Natural killer cell (primary cell): ENCODE results near the gene LRRN2. TPM values are rescaled to one million over a fixed set of nuclear protein-coding genes. Genes with fewer than 3 reads are reported as not detected.
A peak's percentile ranks its signal among the peaks of the same experiment; 100 is the strongest.

Experiments used
- ATAC-seq, 3 donors: fragments of 150-1000 bp in 2 of 3; fragments of 200-7000 bp in 1 of 3; cut with Tn5 transposase; 1 replicate in 1 of 3; 2 replicates in 2 of 3; pipeline ENCODE4 v1.10.0; 2021; ENCODE audit warnings: mild to moderate bottlenecking in 2 of 3, moderate library complexity in 2 of 3
- DNase-seq, 2 donors: peaks; one replicate each; pipeline versions ENCODE4 v3.0.0 to v3.0.0-alpha.2; 2013 to 2021; ENCODE audit warnings: mixed read lengths in 1 of 2
- H3K27ac ChIP-seq: one replicate; pipeline ENCODE4 v1.5.1; 2013; ENCODE audit warnings: mild to moderate bottlenecking, low read length
- H3K27me3 ChIP-seq: one replicate; pipeline ENCODE4 v1.6.1; 2013; ENCODE audit warnings: low read length; ENCODE audit not compliant: control insufficient read depth, insufficient read depth
- H3K36me3 ChIP-seq: one replicate; pipeline ENCODE4 v1.6.1; 2013; ENCODE audit warnings: low read length; ENCODE audit not compliant: control insufficient read depth, insufficient read depth
- H3K4me1 ChIP-seq: one replicate; pipeline ENCODE4 v1.6.1; 2013; ENCODE audit warnings: low read length; ENCODE audit not compliant: control insufficient read depth, insufficient read depth
- H3K4me3 ChIP-seq: one replicate; pipeline ENCODE4 v1.5.1; 2013; ENCODE audit warnings: low read length
- H3K9me3 ChIP-seq: one replicate; pipeline ENCODE4 v1.6.1; 2013; ENCODE audit warnings: low read length; ENCODE audit not compliant: control insufficient read depth, insufficient read depth
- H3K27ac Mint-ChIP-seq, 2 donors: one replicate each; pipeline ENCODE4 v1.8.0; 2022; ENCODE audit warnings: mild to moderate bottlenecking in 2 of 2, mixed read lengths in 2 of 2, moderate library complexity in 1 of 2
- H3K27me3 Mint-ChIP-seq, 2 donors: one replicate each; pipeline ENCODE4 v1.8.0; 2022; ENCODE audit warnings: low read depth in 2 of 2, mixed read lengths in 2 of 2
- H3K36me3 Mint-ChIP-seq: one replicate; pipeline ENCODE4 v1.8.0; 2022; ENCODE audit warnings: mixed read lengths
- H3K4me1 Mint-ChIP-seq, 2 donors: one replicate each; pipeline ENCODE4 v1.8.0; 2022; ENCODE audit warnings: mixed read lengths in 2 of 2
- H3K4me3 Mint-ChIP-seq: one replicate; pipeline ENCODE4 v1.8.0; 2022; ENCODE audit warnings: mild to moderate bottlenecking, moderate library complexity, mixed read lengths
- H3K9me3 Mint-ChIP-seq, 2 donors: one replicate each; pipeline ENCODE4 v1.8.0; 2022; ENCODE audit warnings: mixed read lengths in 2 of 2
- WGBS: methylation state at CpG from one replicate; pipeline ENCODE4 v1.1.7; 2013; ENCODE audit warnings: missing lambda C conversion rate; ENCODE audit not compliant: insufficient coverage; 5-methylcytosine and 5-hydroxymethylcytosine counted together
- intact Hi-C: fragments of 100-400 bp; cut with micrococcal nuclease; formaldehyde crosslinking; loops from one replicate; pipeline ENCODE4 v1.14.2; 2022
- total RNA-seq, 4 donors: library from RNA; stranded (reverse); fragments of 120-200 nt in 1 of 4; gene quantifications; one replicate each; pipeline versions ENCODE4 v1.2.3 to v1.2.4, GENCODE V29; 2013 to 2022
- TF ChIP-seq, protein P1 (sequence below): fragments of 200-600 bp; IDR thresholded peaks from one replicate; pipeline ENCODE4 v1.8.0; 2022; ENCODE audit warnings: antibody characterized with exemption

Gene LRRN2
- total RNA-seq, 3 donors from 2014 or later (not counting 1 experiment from before 2014, with no cell fraction given): 0.10 to 0.27 TPM; not detected in 1

GRCh38 chr1:204598319-204598969 lies 87.1 kb downstream of the LRRN2 start:
- H3K4me1 ChIP-seq: no peaks in the 10 kb centered on the region
- H3K4me3 ChIP-seq: no peak overlapping the region
- H3K9me3 ChIP-seq: no peaks in the 10 kb centered on the region
- Mint-ChIP-seq H3K27me3 (no peaks in the 10 kb centered on the region), H3K9me3 (no peaks in the 10 kb centered on the region), H3K4me3 (no peak overlapping the region), H3K27ac (no peak overlapping the region), H3K4me1 (no peaks in the 10 kb centered on the region), H3K36me3 (no peaks in the 10 kb centered on the region)
- no peak overlapping the region for H3K27ac ChIP-seq
- DNase-seq: no peak
- 59% methylated on average over 3 of the region's 4 CpGs for WGBS
- peak in 1 of 3 donors; percentile 49 for ATAC-seq
- TF ChIP-seq, protein P1, sequence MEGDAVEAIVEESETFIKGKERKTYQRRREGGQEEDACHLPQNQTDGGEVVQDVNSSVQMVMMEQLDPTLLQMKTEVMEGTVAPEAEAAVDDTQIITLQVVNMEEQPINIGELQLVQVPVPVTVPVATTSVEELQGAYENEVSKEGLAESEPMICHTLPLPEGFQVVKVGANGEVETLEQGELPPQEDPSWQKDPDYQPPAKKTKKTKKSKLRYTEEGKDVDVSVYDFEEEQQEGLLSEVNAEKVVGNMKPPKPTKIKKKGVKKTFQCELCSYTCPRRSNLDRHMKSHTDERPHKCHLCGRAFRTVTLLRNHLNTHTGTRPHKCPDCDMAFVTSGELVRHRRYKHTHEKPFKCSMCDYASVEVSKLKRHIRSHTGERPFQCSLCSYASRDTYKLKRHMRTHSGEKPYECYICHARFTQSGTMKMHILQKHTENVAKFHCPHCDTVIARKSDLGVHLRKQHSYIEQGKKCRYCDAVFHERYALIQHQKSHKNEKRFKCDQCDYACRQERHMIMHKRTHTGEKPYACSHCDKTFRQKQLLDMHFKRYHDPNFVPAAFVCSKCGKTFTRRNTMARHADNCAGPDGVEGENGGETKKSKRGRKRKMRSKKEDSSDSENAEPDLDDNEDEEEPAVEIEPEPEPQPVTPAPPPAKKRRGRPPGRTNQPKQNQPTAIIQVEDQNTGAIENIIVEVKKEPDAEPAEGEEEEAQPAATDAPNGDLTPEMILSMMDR: no peak
- H3K27me3 ChIP-seq: no peaks in the 10 kb centered on the region
- no peaks in the 10 kb centered on the region for H3K36me3 ChIP-seq
- intact Hi-C loops: no loop called here

DNA sequence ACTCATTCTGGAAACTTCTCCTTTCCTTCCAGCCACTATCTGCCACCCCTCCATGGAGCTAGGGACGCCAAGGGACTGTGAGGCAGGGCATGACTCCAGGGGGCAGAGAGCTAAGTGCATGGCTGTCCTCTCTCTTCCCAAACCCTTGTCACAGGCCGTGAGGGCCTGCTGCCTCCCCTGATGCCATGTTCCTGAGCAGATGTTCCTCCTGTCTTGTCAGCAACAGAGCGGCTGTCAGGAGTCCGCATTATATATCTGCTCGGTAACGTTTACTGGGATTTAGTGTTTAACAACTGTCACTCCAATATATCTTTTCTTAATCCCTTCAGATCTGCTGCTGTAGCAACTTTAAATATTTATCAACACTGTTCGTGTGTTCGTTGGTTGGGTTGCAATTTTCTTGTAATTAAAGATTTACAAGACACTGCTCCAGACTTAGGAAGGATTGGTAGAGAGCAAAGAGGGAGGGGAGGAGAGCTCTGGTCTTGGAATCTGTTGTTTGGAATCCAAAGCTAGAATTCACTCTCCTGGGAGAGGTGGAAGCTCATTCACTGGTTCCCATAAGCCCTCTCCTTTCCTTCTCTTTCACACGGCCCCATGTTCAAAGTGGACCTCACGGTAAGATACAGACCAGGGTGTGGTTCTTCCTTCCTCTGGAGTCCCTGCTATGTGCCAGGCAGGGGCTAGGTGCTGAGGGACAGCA lies 93.1 kb downstream of the LRRN2 start:
- Mint-ChIP-seq H3K27ac (no peak overlapping the region), H3K27me3 (no peaks in the 10 kb centered on the region)
- intact Hi-C loops: no loop called here

DNA sequence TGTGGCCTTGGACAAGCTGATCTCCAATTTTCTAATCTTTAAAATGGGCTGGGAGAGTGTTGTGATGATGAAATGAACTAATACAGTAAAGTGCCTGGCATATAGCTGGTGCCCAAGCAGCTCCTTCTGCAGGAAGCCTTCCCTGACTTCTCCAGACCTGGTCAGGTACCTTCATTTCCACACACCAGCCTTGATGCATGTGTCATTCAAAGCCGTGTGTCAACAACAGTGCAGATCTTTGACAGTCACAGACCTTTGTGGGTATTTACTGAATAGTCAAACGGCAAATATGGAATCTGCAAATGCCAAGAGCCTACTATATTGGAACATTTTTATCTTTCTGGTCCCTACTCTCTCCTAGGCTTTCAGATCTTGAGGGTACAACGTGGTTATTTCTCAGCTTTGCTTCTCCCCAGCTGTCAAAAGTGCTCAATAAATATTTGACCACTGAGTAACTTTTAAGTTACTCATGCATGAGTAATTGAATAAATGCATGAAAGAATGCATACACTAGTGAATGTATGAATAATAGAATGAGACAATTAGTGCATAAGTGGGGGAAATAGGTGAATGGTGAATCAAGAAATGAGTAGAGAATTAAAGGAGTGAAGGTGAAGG lies 94.0 kb downstream of the LRRN2 start:
- 77% methylated on average over 3 of the region's 3 CpGs for WGBS
- TF ChIP-seq, protein P1: no peak
- no peak for ATAC-seq

More for the DNA sequence above, 93.1 kb downstream of the LRRN2 start:
- DNase-seq: no peak
- Histone ChIP-seq H3K36me3 (no peaks in the 10 kb centered on the region), H3K27ac (no peak overlapping the region), H3K27me3 (no peaks in the 10 kb centered on the region), H3K4me3 (no peak overlapping the region), H3K9me3 (no peaks in the 10 kb centered on the region), H3K4me1 (peaks cover 7% of the 10 kb centered on the region)
- TF ChIP-seq, protein P1: no peak
- no peak overlapping the region for H3K4me3 Mint-ChIP-seq
- H3K9me3 Mint-ChIP-seq: no peaks in the 10 kb centered on the region
- WGBS: 84% methylated on average over 10 of the region's 10 CpGs
- peaks cover 3 to 13% of the 10 kb centered on the region in 2 donors for H3K4me1 Mint-ChIP-seq
- H3K36me3 Mint-ChIP-seq: no peaks in the 10 kb centered on the region
- ATAC-seq: no peak

More for the DNA sequence above, 94.0 kb downstream of the LRRN2 start:
- Mint-ChIP-seq H3K4me3 (no peak overlapping the region), H3K27ac (no peak overlapping the region), H3K27me3 (no peaks in the 10 kb centered on the region), H3K9me3 (no peaks in the 10 kb centered on the region), H3K4me1 (peaks cover 5 to 13% of the 10 kb centered on the region in 2 donors), H3K36me3 (no peaks in the 10 kb centered on the region)
- H3K4me1 ChIP-seq: peaks cover 7% of the 10 kb centered on the region
- intact Hi-C loops: no loop called here
- no peaks in the 10 kb centered on the region for H3K9me3 ChIP-seq
- H3K4me3 ChIP-seq: no peak overlapping the region
- DNase-seq: no peak
- no peaks in the 10 kb centered on the region for H3K36me3 ChIP-seq
- H3K27ac ChIP-seq: no peak overlapping the region
- no peaks in the 10 kb centered on the region for H3K27me3 ChIP-seq
